Tibial nerve (tissue), 4 donors: ENCODE measurements around the gene CDKN1C. TPM values are rescaled to one million over a fixed set of nuclear protein-coding genes. Genes with fewer than 3 reads are reported as not detected.

Source experiments
- DNase-seq, 2 donors: peaks; one replicate each; pipeline ENCODE4 v3.0.0-alpha.2; 2019; ENCODE audit warnings: low spot score in 2 of 2
- H3K27ac ChIP-seq, 4 donors: fragments of 200-600 bp; sonication (generic) in 3 of 4; one replicate each; pipeline ENCODE4 v1.5.1; 2017 to 2019; ENCODE audit warnings: mild to moderate bottlenecking in 1 of 4
- H3K27me3 ChIP-seq, 2 donors: fragments of 200-600 bp; sonication (generic) in 1 of 2; one replicate each; pipeline versions ENCODE4 v1.5.1 to v1.6.0; 2017 to 2019
- H3K36me3 ChIP-seq, 3 donors: fragments of 200-600 bp; sonication (generic); one replicate each; pipeline ENCODE4 v1.5.1; 2018 to 2019
- H3K4me1 ChIP-seq, 4 donors: fragments of 200-600 bp; sonication (generic) in 3 of 4; one replicate each; pipeline ENCODE4 v1.5.1; 2017 to 2019
- H3K4me3 ChIP-seq, 4 donors: fragments of 200-600 bp; sonication (generic) in 3 of 4; one replicate each; pipeline ENCODE4 v1.5.1; 2017 to 2019; ENCODE audit warnings: mild to moderate bottlenecking in 1 of 4, moderate library complexity in 1 of 4
- H3K9me3 ChIP-seq, 4 donors: fragments of 200-600 bp; sonication (generic) in 3 of 4; one replicate each; pipeline ENCODE4 v1.5.1; 2017 to 2019
- EP300 ChIP-seq, 2 donors: sonication (generic); formaldehyde crosslinking; IDR thresholded peaks; one replicate each; pipeline ENCODE4 v1.6.1; 2017; ENCODE audit warnings: antibody characterized with exemption in 2 of 2, mild to moderate bottlenecking in 1 of 2
- POLR2A ChIP-seq, 2 donors: fragments of 450-650 bp; IDR thresholded peaks; one replicate each; pipeline ENCODE4 v1.6.1; 2017; ENCODE audit warnings: antibody characterized with exemption in 2 of 2, mild to moderate bottlenecking in 2 of 2, moderate library complexity in 2 of 2
- WGBS, 2 donors: methylation state at CpG; one replicate each; pipeline ENCODE4 v1.1.5; 2018; 5-methylcytosine and 5-hydroxymethylcytosine counted together
- total RNA-seq, 4 donors: library from RNA; depleted of rRNA; stranded (reverse); fragments of >200 nt; gene quantifications; one replicate each; pipeline ENCODE4 v1.1.0, GENCODE V29; 2016
- TF ChIP-seq, protein P1 (sequence below), 5 experiments: fragments of 200-600 bp in 3 of 5; fragments of 450-650 bp in 2 of 5; sonication (generic) in 3 of 5; IDR thresholded peaks; one replicate each; pipeline ENCODE4 v1.5.1; 2016 to 2019; ENCODE audit warnings: antibody characterized with exemption in 5 of 5, mild to moderate bottlenecking in 3 of 5, moderate library complexity in 2 of 5

The CDKN1C gene
- total RNA-seq, 4 donors from 2014 or later, result 128 to 330 (median 260) TPM

DNA sequence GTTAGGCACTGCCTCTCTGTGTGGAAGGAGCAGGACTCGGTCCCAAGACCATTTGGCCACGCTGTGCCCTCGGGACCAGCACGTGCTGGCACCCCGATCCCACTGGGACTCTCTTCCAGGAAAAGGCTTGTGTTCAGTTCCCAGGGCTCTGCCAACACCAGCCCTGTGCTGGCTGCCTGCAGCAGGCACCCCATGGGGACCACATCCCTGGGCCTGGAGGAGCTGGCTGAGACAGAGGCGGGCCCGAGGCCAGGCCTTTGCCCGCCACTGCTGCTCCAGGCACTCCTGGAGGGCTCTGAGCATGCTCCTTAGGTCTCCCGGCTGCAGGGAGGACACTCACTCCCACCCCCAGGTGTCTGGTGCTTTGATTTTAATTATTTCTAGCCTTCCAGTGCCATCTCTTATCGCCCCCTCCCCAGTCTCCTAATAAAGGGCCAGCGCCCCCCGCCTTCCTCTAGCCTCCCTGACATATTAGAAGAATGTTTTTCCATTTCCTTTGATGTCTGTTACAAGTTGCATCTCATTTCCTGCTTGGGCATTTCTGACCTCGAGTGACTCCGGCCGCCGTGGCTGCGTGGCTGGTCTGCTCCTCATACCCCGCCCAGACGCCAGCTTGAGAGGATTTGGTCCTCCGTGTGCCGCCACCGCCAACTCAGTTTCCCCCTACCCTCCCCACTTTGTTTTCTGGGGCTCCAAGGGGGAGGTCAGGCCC, 14.4 kb downstream of the CDKN1C start:
- Histone ChIP-seq H3K27ac (no peak overlapping the region), H3K36me3 (peaks cover 0 to 18% (median 0%) of the 10 kb centered on the region in 3 donors), H3K9me3 (peaks cover 0 to 11% (median 0%) of the 10 kb centered on the region in 4 donors), H3K4me3 (no peak overlapping the region), H3K27me3 (peaks cover 0 to 48% of the 10 kb centered on the region in 2 donors), H3K4me1 (peaks cover 0 to 17% (median 3%) of the 10 kb centered on the region in 4 donors)
- 75% methylated on average over 22 of the region's 22 CpGs for WGBS, 2 donors
- no peak for DNase-seq
- TF ChIP-seq EP300 (IDR thresholded peaks at IDR 0.05) (no peak), POLR2A (IDR thresholded peaks at IDR 0.05) (no peak)
- TF ChIP-seq, protein P1, sequence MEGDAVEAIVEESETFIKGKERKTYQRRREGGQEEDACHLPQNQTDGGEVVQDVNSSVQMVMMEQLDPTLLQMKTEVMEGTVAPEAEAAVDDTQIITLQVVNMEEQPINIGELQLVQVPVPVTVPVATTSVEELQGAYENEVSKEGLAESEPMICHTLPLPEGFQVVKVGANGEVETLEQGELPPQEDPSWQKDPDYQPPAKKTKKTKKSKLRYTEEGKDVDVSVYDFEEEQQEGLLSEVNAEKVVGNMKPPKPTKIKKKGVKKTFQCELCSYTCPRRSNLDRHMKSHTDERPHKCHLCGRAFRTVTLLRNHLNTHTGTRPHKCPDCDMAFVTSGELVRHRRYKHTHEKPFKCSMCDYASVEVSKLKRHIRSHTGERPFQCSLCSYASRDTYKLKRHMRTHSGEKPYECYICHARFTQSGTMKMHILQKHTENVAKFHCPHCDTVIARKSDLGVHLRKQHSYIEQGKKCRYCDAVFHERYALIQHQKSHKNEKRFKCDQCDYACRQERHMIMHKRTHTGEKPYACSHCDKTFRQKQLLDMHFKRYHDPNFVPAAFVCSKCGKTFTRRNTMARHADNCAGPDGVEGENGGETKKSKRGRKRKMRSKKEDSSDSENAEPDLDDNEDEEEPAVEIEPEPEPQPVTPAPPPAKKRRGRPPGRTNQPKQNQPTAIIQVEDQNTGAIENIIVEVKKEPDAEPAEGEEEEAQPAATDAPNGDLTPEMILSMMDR (IDR thresholded peaks at IDR 0.05), result no peak

DNA sequence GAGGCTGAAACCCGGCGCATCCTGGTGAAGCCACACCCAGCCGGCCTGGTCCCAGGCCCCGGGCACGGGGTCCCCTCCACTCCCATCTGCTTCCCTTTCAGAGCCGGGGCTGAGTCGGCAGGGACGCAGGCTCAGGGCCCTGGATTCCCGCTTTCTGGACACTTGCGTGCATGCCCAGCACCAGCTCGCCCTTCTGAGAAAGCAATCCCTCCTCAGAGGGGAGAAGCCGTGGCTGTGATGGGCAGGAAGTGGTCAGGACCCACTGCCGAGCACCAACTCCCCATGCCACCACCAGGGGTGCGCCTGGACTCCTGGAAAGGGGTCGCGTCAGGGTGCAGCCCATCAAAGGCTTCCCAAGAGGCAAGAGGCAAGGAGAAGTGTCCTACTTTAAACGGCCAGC, 15.1 kb downstream of the CDKN1C start:
- H3K9me3 ChIP-seq, result peaks cover 0 to 11% (median 0%) of the 10 kb centered on the region in 4 donors
- peaks cover 0 to 48% of the 10 kb centered on the region in 2 donors for H3K27me3 ChIP-seq
- peaks cover 0 to 11% (median 0%) of the 10 kb centered on the region in 3 donors for H3K36me3 ChIP-seq
- no peak overlapping the region for H3K4me3 ChIP-seq
- no peak for TF ChIP-seq EP300 (IDR thresholded peaks at IDR 0.05)
- no peak for TF ChIP-seq POLR2A (IDR thresholded peaks at IDR 0.05)
- DNase-seq, result no peak
- H3K4me1 ChIP-seq, result peaks cover 0 to 17% (median 3%) of the 10 kb centered on the region in 4 donors
- peak overlapping the region in 1 of 4 donors; percentile 79 for H3K27ac ChIP-seq
- 72 to 86% methylated on average over 10 to 14 of the region's 17 CpGs for WGBS, 2 donors

DNA sequence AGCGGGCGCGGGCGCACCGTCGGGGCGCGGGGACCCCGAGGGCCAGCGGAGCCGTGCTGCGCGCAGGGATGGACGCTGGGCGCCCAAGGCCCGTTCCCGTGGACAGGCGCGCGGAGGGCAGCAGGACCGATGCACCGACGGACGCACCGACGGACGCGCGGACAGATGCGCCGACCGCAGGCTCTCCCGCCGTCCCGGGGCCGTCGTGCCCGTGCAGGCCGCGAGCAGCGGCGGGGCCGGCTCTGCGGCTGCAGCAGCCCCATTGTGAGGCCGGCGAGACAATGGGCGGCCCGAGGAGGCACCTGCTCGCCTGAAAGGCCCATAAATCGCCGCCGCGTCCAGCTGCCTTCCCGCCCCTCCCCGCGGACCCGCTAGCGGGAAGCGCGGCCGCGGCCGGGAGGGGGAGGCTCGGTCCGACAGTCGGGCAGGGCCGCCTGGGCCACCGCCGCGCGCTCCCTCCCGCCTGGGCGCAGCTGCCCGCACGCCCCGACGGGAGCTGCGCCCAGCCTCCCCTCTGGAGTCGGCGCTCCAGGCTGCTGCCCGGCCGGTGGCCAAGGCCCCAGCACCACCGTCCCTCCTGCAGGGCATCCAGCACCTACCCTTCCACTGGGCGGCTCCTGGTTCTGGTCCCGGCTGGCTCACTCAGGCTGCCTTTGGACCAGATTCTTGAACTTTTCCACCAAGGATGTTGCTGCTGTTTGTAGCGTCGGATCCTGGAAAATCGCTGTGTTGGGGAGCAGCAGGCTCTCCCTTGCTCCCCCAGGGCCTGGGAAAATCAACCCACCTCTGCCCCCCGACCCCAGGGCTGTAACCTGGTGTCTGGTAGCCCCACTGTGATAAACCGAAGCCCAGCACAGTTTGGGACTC, 15.8 kb downstream of the CDKN1C start:
- Histone ChIP-seq H3K9me3 (peaks cover 0 to 4% (median 0%) of the 10 kb centered on the region in 4 donors), H3K27ac (peak overlapping the region in 1 of 4 donors; percentile 79), H3K36me3 (peaks cover 0 to 5% (median 0%) of the 10 kb centered on the region in 3 donors), H3K27me3 (peaks cover 0 to 48% of the 10 kb centered on the region in 2 donors), H3K4me1 (peaks cover 0 to 17% (median 3%) of the 10 kb centered on the region in 4 donors), H3K4me3 (no peak overlapping the region)
- no peak for TF ChIP-seq POLR2A (IDR thresholded peaks at IDR 0.05)
- no peak for TF ChIP-seq EP300 (IDR thresholded peaks at IDR 0.05)
- TF ChIP-seq, protein P1 (IDR thresholded peaks at IDR 0.05), result no peak
- WGBS, 2 donors, result 4 to 22% methylated on average over 33 to 36 of the region's 90 CpGs
- no peak for DNase-seq

DNA sequence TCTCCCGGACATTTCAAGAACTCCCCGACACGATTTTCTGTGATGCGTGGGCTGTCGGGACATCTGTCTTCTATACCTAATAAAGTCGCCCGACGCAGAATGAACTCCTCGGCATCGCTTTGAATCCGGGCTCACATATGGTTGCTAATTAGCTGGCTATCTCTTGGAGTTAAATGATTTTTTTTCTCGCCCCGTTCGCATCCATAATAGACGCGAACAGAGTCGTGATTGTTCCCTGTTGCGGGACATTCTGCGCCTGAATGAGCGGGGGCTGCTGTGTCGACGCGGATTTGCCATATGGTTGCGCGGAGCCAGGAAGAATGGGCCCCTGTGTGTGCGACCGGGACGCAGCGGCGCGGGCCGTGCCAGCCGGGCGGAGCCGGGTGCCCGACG, 16.4 kb downstream of the CDKN1C start:
- Histone ChIP-seq H3K27me3 (peaks cover 0 to 51% of the 10 kb centered on the region in 2 donors), H3K27ac (peak overlapping the region in 2 of 4 donors; percentile 73 to 77), H3K4me1 (peaks cover 0 to 17% (median 3%) of the 10 kb centered on the region in 4 donors), H3K4me3 (no peak overlapping the region), H3K9me3 (no peaks in the 10 kb centered on the region), H3K36me3 (no peaks in the 10 kb centered on the region)
- TF ChIP-seq POLR2A (IDR thresholded peaks at IDR 0.05) (no peak), EP300 (IDR thresholded peaks at IDR 0.05) (peak in 1 of 2 donors; percentile 45)
- no peak for DNase-seq
- WGBS, 2 donors, result 16 to 19% methylated on average over 27 to 36 of the region's 37 CpGs

DNA sequence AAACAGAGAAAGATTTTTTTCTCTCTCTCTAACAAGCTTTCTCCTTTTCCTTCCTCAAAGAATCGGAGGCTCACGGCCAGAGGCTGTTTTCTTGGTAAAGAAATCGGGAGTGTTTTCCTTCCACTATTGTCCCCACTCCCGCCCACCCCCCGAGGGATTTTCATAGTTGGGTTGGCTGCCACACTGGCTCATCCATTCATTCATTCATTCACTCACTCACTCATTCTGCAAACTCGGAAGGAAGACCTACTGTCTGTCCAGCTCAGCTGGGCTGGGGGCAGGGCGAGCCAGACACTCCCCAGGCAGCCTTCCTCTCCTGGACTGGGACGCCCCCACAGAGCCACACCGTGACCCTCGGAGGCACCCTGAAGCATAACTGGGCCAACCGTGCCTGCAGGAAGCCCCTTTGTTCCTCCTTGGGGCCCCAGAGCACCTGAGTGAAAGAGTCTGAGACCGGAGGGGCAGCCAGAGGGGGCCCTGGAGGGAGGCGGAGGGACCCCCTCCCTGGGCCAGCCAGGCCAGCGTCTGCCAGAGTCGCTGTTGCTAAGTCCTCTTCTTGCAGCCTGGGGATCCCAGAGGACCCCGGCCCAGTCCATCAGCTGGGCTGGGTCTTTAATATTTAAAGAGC, 17.0 kb downstream of the CDKN1C start:
- Histone ChIP-seq H3K27me3 (peaks cover 0 to 53% of the 10 kb centered on the region in 2 donors), H3K4me1 (peaks cover 0 to 17% (median 3%) of the 10 kb centered on the region in 4 donors), H3K36me3 (no peaks in the 10 kb centered on the region), H3K9me3 (no peaks in the 10 kb centered on the region), H3K27ac (peak overlapping the region in 3 of 4 donors; percentile 37 to 77 (median 73)), H3K4me3 (peak overlapping the region in 1 of 4 donors; percentile 25)
- DNase-seq, result no peak
- TF ChIP-seq EP300 (IDR thresholded peaks at IDR 0.05) (no peak), POLR2A (IDR thresholded peaks at IDR 0.05) (no peak)
- TF ChIP-seq, protein P1 (IDR thresholded peaks at IDR 0.05), result no peak
- WGBS, 2 donors, result 6 to 16% methylated on average over 7 to 16 of the region's 16 CpGs
